ENCODE results near the gene ZDHHC19. TPM values are rescaled to one million over a fixed set of nuclear protein-coding genes. Genes with fewer than 3 reads are reported as not detected.
A peak's percentile ranks its signal among the peaks of the same experiment; 100 is the strongest.

The ZDHHC19 gene
- total and polyA plus RNA-seq, 2 experiments from 2014 or later = 1.3 to 15.7 TPM

- Histone ChIP-seq H2AFZ (no peak overlapping the region), H3K4me1 (ENCODE audit: insufficient read depth) (peaks cover 9% of the 10 kb centered on the region; the same call in 1 of the 2 replicates), H3K27me3 (ENCODE audit: insufficient read depth) (no peaks in the 10 kb centered on the region), H3K36me3 (ENCODE audit: insufficient read depth) (no peaks in the 10 kb centered on the region; the same call in 1 of the 2 replicates), H3K4me2 (peak overlapping the region; percentile 89), H3K9me2 (ENCODE audit: insufficient read depth) (no peaks in the 10 kb centered on the region), H3K79me2 (replicated peaks; ENCODE audit: insufficient read depth) (no peaks in the 10 kb centered on the region), H4K20me1 (replicated peaks; ENCODE audit: insufficient read depth) (no peaks in the 10 kb centered on the region), H3K4me3 (peak overlapping the region; percentile 60), H3K27ac (ENCODE audit: low read depth) (no peak overlapping the region), H3F3A (replicated peaks; ENCODE audit: low read depth) (peaks cover 10% of the 10 kb centered on the region; the same call in 1 of the 2 replicates)
- Mint-ChIP-seq H3K4me3 (peak overlapping the region; percentile 75), H3K9me3 (no peaks in the 10 kb centered on the region; the same call in 2 of the 3 replicates), H3K36me3 (ENCODE audit: low read depth) (no peaks in the 10 kb centered on the region), H3K27me3 (ENCODE audit: insufficient read depth, low read depth, poor library complexity) (peaks cover 18% of the 10 kb centered on the region), H3K27ac (no peak overlapping the region), H3K4me1 (peaks cover 25% of the 10 kb centered on the region)
- TF ChIP-seq POLR2AphosphoS5 (IDR thresholded peaks at IDR 0.05; ENCODE audit: low read depth) (no peak), ETS1 (IDR thresholded peaks at IDR 0.05) (no peak), REST (IDR thresholded peaks at IDR 0.05; ENCODE audit: unreplicated experiment) (no peak), NANOG (IDR thresholded peaks at IDR 0.05; ENCODE audit: borderline replicate concordance) (no peak), EZH2 (IDR thresholded peaks at IDR 0.05; ENCODE audit: low read depth, unreplicated experiment) (no peak), CREB1 (CRISPR knock-in tag; IDR thresholded peaks at IDR 0.05; ENCODE audit: low read depth) (no peak)
- ATAC-seq (no peak), DNase-seq (ENCODE audit: low spot score) (no peak)
These were observed 6.3 kb upstream of the ZDHHC19 start for GRCh38 chr3:196217307-196218154.

- peak overlapping the region; percentile 75 for H3K4me3 Mint-ChIP-seq
- TF ChIP-seq CTCF (conservative IDR thresholded peaks at IDR 0.05; ENCODE audit: low read depth in 2 of 2) = no peak
- TF ChIP-seq ETS1 (IDR thresholded peaks at IDR 0.05) = no peak
- no peak for TF ChIP-seq EZH2phosphoT487 (IDR thresholded peaks at IDR 0.05; ENCODE audit: unreplicated experiment)
- no peak for TF ChIP-seq NANOG (IDR thresholded peaks at IDR 0.05; ENCODE audit: borderline replicate concordance)
- TF ChIP-seq EZH2 (IDR thresholded peaks at IDR 0.05; ENCODE audit: low read depth, unreplicated experiment) = no peak
- TF ChIP-seq ZNF331 (CRISPR knock-in tag; IDR thresholded peaks at IDR 0.05; ENCODE audit: low read depth) = no peak
- TF ChIP-seq JUNB (IDR thresholded peaks at IDR 0.05; ENCODE audit: unreplicated experiment) = no peak
- TF ChIP-seq STAT1 (IDR thresholded peaks at IDR 0.05; ENCODE audit: unreplicated experiment) = no peak
- no peak for TF ChIP-seq POLR2AphosphoS5 (IDR thresholded peaks at IDR 0.05; ENCODE audit: low read depth)
- no peak for TF ChIP-seq ZNF114 (CRISPR knock-in tag; IDR thresholded peaks at IDR 0.05)
These were observed 5.5 kb upstream of the ZDHHC19 start for GRCh38 chr3:196216681-196217211.

More at GRCh38 chr3:196216681-196217211, 5.5 kb upstream of the ZDHHC19 start:
- no peaks in the 10 kb centered on the region for H3K79me2 ChIP-seq (replicated peaks; ENCODE audit: insufficient read depth)
- Mint-ChIP-seq H3K4me1 (peaks cover 25% of the 10 kb centered on the region), H3K36me3 (ENCODE audit: low read depth) (no peaks in the 10 kb centered on the region), H3K27me3 (ENCODE audit: insufficient read depth, low read depth, poor library complexity) (peaks cover 18% of the 10 kb centered on the region), H3K27ac (no peak overlapping the region), H3K9me3 (no peaks in the 10 kb centered on the region; the same call in 2 of the 3 replicates)
- peaks cover 9% of the 10 kb centered on the region; the same call in 1 of the 2 replicates for H3K4me1 ChIP-seq (ENCODE audit: insufficient read depth)
- peaks cover 10% of the 10 kb centered on the region; the same call in 1 of the 2 replicates for H3F3A ChIP-seq (replicated peaks; ENCODE audit: low read depth)
- H3K9me2 ChIP-seq (ENCODE audit: insufficient read depth) = no peaks in the 10 kb centered on the region
- H3K4me2 ChIP-seq = peak overlapping the region; percentile 89
- H3K36me3 ChIP-seq (ENCODE audit: insufficient read depth) = no peaks in the 10 kb centered on the region; the same call in 1 of the 2 replicates
- H3K27ac ChIP-seq (ENCODE audit: low read depth) = no peak overlapping the region
- peak overlapping the region; percentile 60 for H3K4me3 ChIP-seq
- peak; percentile 56 for DNase-seq (ENCODE audit: low spot score)
- H3K27me3 ChIP-seq (ENCODE audit: insufficient read depth) = no peaks in the 10 kb centered on the region
- H4K20me1 ChIP-seq (replicated peaks; ENCODE audit: insufficient read depth) = no peaks in the 10 kb centered on the region
- ATAC-seq = peak; percentile 68
- H2AFZ ChIP-seq = peak overlapping the region; percentile 98
